GM12878 (cell line): ENCODE data around the gene SLC4A2. TPM values are rescaled to one million over a fixed set of nuclear protein-coding genes. Genes with fewer than 3 reads are reported as not detected.

Experiments used
- polyA plus RNA-seq, 11 experiments: library from polyadenylated mRNA; depleted of rRNA in 4 of 11; unstranded in 6 of 11; stranded (reverse) in 5 of 11; fragments of >200 nt; fragmentation: Nextera tagmentation in 4 of 11; fragmentation: Illumina TruSeq in 1 of 11; extraction: Ambion mirVana in 4 of 11; extraction: Trizol in 1 of 11; gene quantifications; 1 replicate in 1 of 11; 2 replicates in 10 of 11; pipeline versions ENCODE4 v1.2.1 to v1.2.3, GENCODE V29; 2011 to 2016; ENCODE audit warnings: inconsistent platforms in 2 of 11, missing spikeins in 2 of 11, low read depth in 1 of 11
- total RNA-seq, 4 experiments: library from RNA; depleted of rRNA in 3 of 4; stranded (reverse); fragments of >200 nt in 3 of 4; fragmentation: Illumina TruSeq in 1 of 4; extraction: Trizol in 1 of 4; gene quantifications; 2 replicates each; pipeline versions ENCODE4 v1.2.1 to v1.2.3, GENCODE V29; 2013 to 2021

The SLC4A2 gene
- total and polyA plus RNA-seq, 10 of the 15 experiments (the other 5 are each of a cell fraction or from before 2014, with no cell fraction given), result 2.7 to 78.6 (median 30.1) TPM

Other genes with a start within 250 kb of the SLC4A2 start
Only the 7 nearest of the 16 such genes appear.
- gene ATG9B, start 35.1 kb upstream of the SLC4A2 start, total RNA-seq (2014; rRNA removed), result 0.05 TPM in 1 of 2 replicates, not detected in the other
- gene ATG9B, start 35.1 kb upstream of the SLC4A2 start, total RNA-seq (2014; rRNA removed; fragmentation: Illumina TruSeq; extraction: Trizol), result 0.09 TPM in 1 of 2 replicates, not detected in the other
- gene ATG9B, start 35.1 kb upstream of the SLC4A2 start, total RNA-seq (2021), result 0.36 and 0.48 TPM in 2 replicates
- gene ATG9B, start 35.1 kb upstream of the SLC4A2 start, polyA plus RNA-seq (2011; rRNA removed), result 0.01 and 0.13 TPM in 2 replicates
- gene ATG9B, start 35.1 kb upstream of the SLC4A2 start, polyA plus RNA-seq (2014; fragmentation: Illumina TruSeq; extraction: Trizol), result 0.12 TPM in 1 of 2 replicates, not detected in the other
- gene ATG9B, start 35.1 kb upstream of the SLC4A2 start, polyA plus RNA-seq (2014; fragmentation: Nextera tagmentation; extraction: Ambion mirVana), result under 1 TPM in 1 of 2 experiments, not detected in 1; 0.04 TPM
- 0.13 and 0.62 TPM in 2 replicates for gene ATG9B, start 35.1 kb upstream of the SLC4A2 start, polyA plus RNA-seq (2014; rRNA removed)
- gene ATG9B, start 35.1 kb upstream of the SLC4A2 start, polyA plus RNA-seq (2016; fragmentation: Nextera tagmentation; extraction: Ambion mirVana), result under 1 TPM; 0.24 to 0.83 TPM
- 26.3 and 27.4 TPM in 2 replicates for gene ABCB8, start 31.1 kb upstream of the SLC4A2 start, total RNA-seq (2014; rRNA removed)
- 9.1 and 10.8 TPM in 2 replicates for gene ABCB8, start 31.1 kb upstream of the SLC4A2 start, total RNA-seq (2014; rRNA removed; fragmentation: Illumina TruSeq; extraction: Trizol)
- 30.6 and 34.7 TPM in 2 replicates for gene ABCB8, start 31.1 kb upstream of the SLC4A2 start, total RNA-seq (2021)
- gene ABCB8, start 31.1 kb upstream of the SLC4A2 start, polyA plus RNA-seq (2011; rRNA removed), result 3.8 and 9.6 TPM in 2 replicates
- 4.7 and 11.5 TPM in 2 replicates for gene ABCB8, start 31.1 kb upstream of the SLC4A2 start, polyA plus RNA-seq (2014; fragmentation: Illumina TruSeq; extraction: Trizol)
- gene ABCB8, start 31.1 kb upstream of the SLC4A2 start, polyA plus RNA-seq (2014; fragmentation: Nextera tagmentation; extraction: Ambion mirVana), result 1 to 10 TPM in 1 of 2 experiments, under 1 TPM in 1; 0.77 to 1.2 TPM
- 24.7 and 27.3 TPM in 2 replicates for gene ABCB8, start 31.1 kb upstream of the SLC4A2 start, polyA plus RNA-seq (2014; rRNA removed)
- 10 to 100 TPM; 30.5 to 34.8 TPM for gene ABCB8, start 31.1 kb upstream of the SLC4A2 start, polyA plus RNA-seq (2016; fragmentation: Nextera tagmentation; extraction: Ambion mirVana)
- gene ASIC3, start 11.1 kb upstream of the SLC4A2 start, total RNA-seq (2014; rRNA removed), result 0.16 TPM in 1 of 2 replicates, not detected in the other
- gene ASIC3, start 11.1 kb upstream of the SLC4A2 start, total RNA-seq (2014; rRNA removed; fragmentation: Illumina TruSeq; extraction: Trizol), result 0.51 TPM in 1 of 2 replicates, not detected in the other
- gene ASIC3, start 11.1 kb upstream of the SLC4A2 start, total RNA-seq (2021), result 1.0 and 1.5 TPM in 2 replicates
- gene ASIC3, start 11.1 kb upstream of the SLC4A2 start, polyA plus RNA-seq (2011; rRNA removed), result 0.07 and 0.09 TPM in 2 replicates
- gene ASIC3, start 11.1 kb upstream of the SLC4A2 start, polyA plus RNA-seq (2014; fragmentation: Illumina TruSeq; extraction: Trizol), result 0.47 TPM in 1 of 2 replicates, not detected in the other
- not detected for gene ASIC3, start 11.1 kb upstream of the SLC4A2 start, polyA plus RNA-seq (2014; fragmentation: Nextera tagmentation; extraction: Ambion mirVana)
- gene ASIC3, start 11.1 kb upstream of the SLC4A2 start, polyA plus RNA-seq (2014; rRNA removed), result 0.55 and 1.4 TPM in 2 replicates
- gene ASIC3, start 11.1 kb upstream of the SLC4A2 start, polyA plus RNA-seq (2016; fragmentation: Nextera tagmentation; extraction: Ambion mirVana), result under 1 TPM; 0.24 to 0.40 TPM
- gene CDK5, start 1.7 kb upstream of the SLC4A2 start, total RNA-seq (2014; rRNA removed), result 25.9 and 30.3 TPM in 2 replicates
- 18.2 and 19.4 TPM in 2 replicates for gene CDK5, start 1.7 kb upstream of the SLC4A2 start, total RNA-seq (2014; rRNA removed; fragmentation: Illumina TruSeq; extraction: Trizol)
- 19.1 and 19.7 TPM in 2 replicates for gene CDK5, start 1.7 kb upstream of the SLC4A2 start, total RNA-seq (2021)
- gene CDK5, start 1.7 kb upstream of the SLC4A2 start, polyA plus RNA-seq (2011; rRNA removed), result 20.2 and 24.5 TPM in 2 replicates
- gene CDK5, start 1.7 kb upstream of the SLC4A2 start, polyA plus RNA-seq (2014; fragmentation: Illumina TruSeq; extraction: Trizol), result 13.9 and 19.4 TPM in 2 replicates
- 1 to 10 TPM; 1.5 to 8.1 TPM for gene CDK5, start 1.7 kb upstream of the SLC4A2 start, polyA plus RNA-seq (2014; fragmentation: Nextera tagmentation; extraction: Ambion mirVana)
- gene CDK5, start 1.7 kb upstream of the SLC4A2 start, polyA plus RNA-seq (2014; rRNA removed), result 23.5 and 27.6 TPM in 2 replicates
- 10 to 100 TPM; 33.1 to 33.4 TPM for gene CDK5, start 1.7 kb upstream of the SLC4A2 start, polyA plus RNA-seq (2016; fragmentation: Nextera tagmentation; extraction: Ambion mirVana)
- gene FASTK, start 21.2 kb downstream of the SLC4A2 start, total RNA-seq (2014; rRNA removed), result 84.3 and 93.9 TPM in 2 replicates
- gene FASTK, start 21.2 kb downstream of the SLC4A2 start, total RNA-seq (2014; rRNA removed; fragmentation: Illumina TruSeq; extraction: Trizol), result 22.8 and 26.6 TPM in 2 replicates
- gene FASTK, start 21.2 kb downstream of the SLC4A2 start, total RNA-seq (2021), result 79.2 and 82.0 TPM in 2 replicates
- gene FASTK, start 21.2 kb downstream of the SLC4A2 start, polyA plus RNA-seq (2011; rRNA removed), result 13.0 and 26.9 TPM in 2 replicates
- gene FASTK, start 21.2 kb downstream of the SLC4A2 start, polyA plus RNA-seq (2014; fragmentation: Illumina TruSeq; extraction: Trizol), result 8.5 and 23.7 TPM in 2 replicates
- gene FASTK, start 21.2 kb downstream of the SLC4A2 start, polyA plus RNA-seq (2014; fragmentation: Nextera tagmentation; extraction: Ambion mirVana), result 1 to 10 TPM in 1 of 2 experiments, under 1 TPM in 1; 0.19 to 4.1 TPM
- 102 and 123 TPM in 2 replicates for gene FASTK, start 21.2 kb downstream of the SLC4A2 start, polyA plus RNA-seq (2014; rRNA removed)
- 10 to 100 TPM; 86.3 to 96.5 TPM for gene FASTK, start 21.2 kb downstream of the SLC4A2 start, polyA plus RNA-seq (2016; fragmentation: Nextera tagmentation; extraction: Ambion mirVana)
- 48.2 and 51.6 TPM in 2 replicates for gene TMUB1, start 23.9 kb downstream of the SLC4A2 start, total RNA-seq (2014; rRNA removed)
- gene TMUB1, start 23.9 kb downstream of the SLC4A2 start, total RNA-seq (2014; rRNA removed; fragmentation: Illumina TruSeq; extraction: Trizol), result 10.8 and 12.3 TPM in 2 replicates
- gene TMUB1, start 23.9 kb downstream of the SLC4A2 start, total RNA-seq (2021), result 74.7 and 79.5 TPM in 2 replicates
- gene TMUB1, start 23.9 kb downstream of the SLC4A2 start, polyA plus RNA-seq (2011; rRNA removed), result 4.9 and 17.8 TPM in 2 replicates
- 1.4 and 11.9 TPM in 2 replicates for gene TMUB1, start 23.9 kb downstream of the SLC4A2 start, polyA plus RNA-seq (2014; fragmentation: Illumina TruSeq; extraction: Trizol)
- under 1 TPM in 1 of 2 experiments, not detected in 1; 0.27 TPM for gene TMUB1, start 23.9 kb downstream of the SLC4A2 start, polyA plus RNA-seq (2014; fragmentation: Nextera tagmentation; extraction: Ambion mirVana)
- 63.9 and 74.4 TPM in 2 replicates for gene TMUB1, start 23.9 kb downstream of the SLC4A2 start, polyA plus RNA-seq (2014; rRNA removed)
- gene TMUB1, start 23.9 kb downstream of the SLC4A2 start, polyA plus RNA-seq (2016; fragmentation: Nextera tagmentation; extraction: Ambion mirVana), result 10 to 100 TPM; 41.3 to 48.4 TPM
- gene AGAP3, start 26.9 kb downstream of the SLC4A2 start, total RNA-seq (2014; rRNA removed), result 20.7 and 24.7 TPM in 2 replicates
- gene AGAP3, start 26.9 kb downstream of the SLC4A2 start, total RNA-seq (2014; rRNA removed; fragmentation: Illumina TruSeq; extraction: Trizol), result 13.4 and 15.4 TPM in 2 replicates
- gene AGAP3, start 26.9 kb downstream of the SLC4A2 start, total RNA-seq (2021), result 62.9 and 68.1 TPM in 2 replicates
- 16.6 and 28.5 TPM in 2 replicates for gene AGAP3, start 26.9 kb downstream of the SLC4A2 start, polyA plus RNA-seq (2011; rRNA removed)
- gene AGAP3, start 26.9 kb downstream of the SLC4A2 start, polyA plus RNA-seq (2014; fragmentation: Illumina TruSeq; extraction: Trizol), result 7.2 and 16.0 TPM in 2 replicates
- gene AGAP3, start 26.9 kb downstream of the SLC4A2 start, polyA plus RNA-seq (2014; fragmentation: Nextera tagmentation; extraction: Ambion mirVana), result 1 to 10 TPM; 1.8 to 4.7 TPM
- 39.8 and 40.5 TPM in 2 replicates for gene AGAP3, start 26.9 kb downstream of the SLC4A2 start, polyA plus RNA-seq (2014; rRNA removed)
- gene AGAP3, start 26.9 kb downstream of the SLC4A2 start, polyA plus RNA-seq (2016; fragmentation: Nextera tagmentation; extraction: Ambion mirVana), result 1 to 10 TPM; 8.5 to 9.0 TPM